GM10266 (cell line): ENCODE measurements around the gene ZBTB44.
"Not testable (repeated sequence)": the region's sequence is repeated elsewhere in the genome, so short reads cannot be mapped to it uniquely, and the experiment has no call there.

Source experiments
- DNase-seq: peaks from one replicate; pipeline ENCODE4 v3.0.0; 2012; ENCODE audit errors: extremely low spot score
- TF ChIP-seq, protein P1 (sequence below): IDR thresholded peaks from 2 replicates; pipeline ENCODE4 v1.5.1; 2012; ENCODE audit warnings: mild to moderate bottlenecking, low read depth; ENCODE audit not compliant: control insufficient read depth, insufficient read depth; ENCODE audit errors: missing control alignments

ZBTB44 gene

GRCh38 chr11:130234315-130234714 lies 80.4 kb downstream of the ZBTB44 start:
- TF ChIP-seq, protein P1, sequence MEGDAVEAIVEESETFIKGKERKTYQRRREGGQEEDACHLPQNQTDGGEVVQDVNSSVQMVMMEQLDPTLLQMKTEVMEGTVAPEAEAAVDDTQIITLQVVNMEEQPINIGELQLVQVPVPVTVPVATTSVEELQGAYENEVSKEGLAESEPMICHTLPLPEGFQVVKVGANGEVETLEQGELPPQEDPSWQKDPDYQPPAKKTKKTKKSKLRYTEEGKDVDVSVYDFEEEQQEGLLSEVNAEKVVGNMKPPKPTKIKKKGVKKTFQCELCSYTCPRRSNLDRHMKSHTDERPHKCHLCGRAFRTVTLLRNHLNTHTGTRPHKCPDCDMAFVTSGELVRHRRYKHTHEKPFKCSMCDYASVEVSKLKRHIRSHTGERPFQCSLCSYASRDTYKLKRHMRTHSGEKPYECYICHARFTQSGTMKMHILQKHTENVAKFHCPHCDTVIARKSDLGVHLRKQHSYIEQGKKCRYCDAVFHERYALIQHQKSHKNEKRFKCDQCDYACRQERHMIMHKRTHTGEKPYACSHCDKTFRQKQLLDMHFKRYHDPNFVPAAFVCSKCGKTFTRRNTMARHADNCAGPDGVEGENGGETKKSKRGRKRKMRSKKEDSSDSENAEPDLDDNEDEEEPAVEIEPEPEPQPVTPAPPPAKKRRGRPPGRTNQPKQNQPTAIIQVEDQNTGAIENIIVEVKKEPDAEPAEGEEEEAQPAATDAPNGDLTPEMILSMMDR, result no peak
- DNase-seq, result no peak

DNA sequence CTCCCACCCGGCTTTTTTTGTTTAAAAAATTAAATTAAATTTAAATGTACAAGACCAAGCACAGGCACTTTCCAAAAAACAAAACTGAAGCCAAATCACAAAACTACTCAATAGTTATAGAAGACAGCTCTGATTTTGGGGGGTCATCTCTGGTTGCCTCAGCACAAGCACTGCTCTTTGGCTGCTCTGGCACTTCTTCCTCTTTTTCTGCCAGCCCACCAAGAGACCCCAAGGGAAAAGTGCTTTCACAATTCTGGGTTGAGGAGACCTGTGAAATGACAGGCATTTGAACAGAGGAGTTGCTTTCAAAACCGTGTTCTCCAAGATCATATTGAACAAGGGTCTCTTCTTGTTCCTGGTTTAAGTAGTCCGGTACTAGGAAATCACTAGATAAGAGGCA lies 80.8 kb downstream of the ZBTB44 start:
- DNase-seq, result not testable (repeated sequence)

DNA sequence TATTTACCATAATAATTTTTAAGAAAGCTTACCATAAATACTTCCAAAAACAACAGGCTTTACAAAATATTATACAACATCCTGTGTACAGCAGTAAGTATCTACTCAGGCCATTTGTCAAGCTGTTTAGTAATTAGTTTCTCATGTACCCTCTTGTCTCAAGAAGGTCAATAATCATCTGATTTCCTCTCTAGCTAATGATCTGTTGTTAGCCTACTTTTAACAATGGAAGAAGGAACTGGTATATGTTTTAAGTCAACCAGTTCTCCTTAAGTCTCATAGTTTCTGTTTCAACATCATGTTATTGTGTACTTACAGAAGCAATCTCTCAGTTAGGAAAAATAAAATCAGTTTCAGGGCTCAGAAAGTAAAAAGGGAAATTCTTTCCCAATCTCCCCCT lies 81.2 kb downstream of the ZBTB44 start:
- DNase-seq, result not testable (repeated sequence)

GRCh38 chr11:130227373-130227772 lies 87.3 kb downstream of the ZBTB44 start:
- TF ChIP-seq, protein P1, result no peak
- DNase-seq, result no peak

- no peak for DNase-seq
- TF ChIP-seq, protein P1, result no peak
These were observed 91.3 kb downstream of the ZBTB44 start for GRCh38 chr11:130223291-130223971.

- TF ChIP-seq, protein P1, result no peak
These were observed 94.2 kb downstream of the ZBTB44 start for GRCh38 chr11:130220311-130221035.

GRCh38 chr11:130219148-130219547 lies 95.6 kb downstream of the ZBTB44 start:
- DNase-seq, result no peak
- TF ChIP-seq, protein P1, result no peak

More at GRCh38 chr11:130220311-130221035, 94.2 kb downstream of the ZBTB44 start:
- no peak for DNase-seq

GRCh38 chr11:130218501-130219070 lies 96.1 kb downstream of the ZBTB44 start:
- DNase-seq, result no peak
- TF ChIP-seq, protein P1, result no peak
